Panc1 (cell line): ENCODE measurements around the gene SLC29A2. TPM values are rescaled to one million over a fixed set of nuclear protein-coding genes. Genes with fewer than 3 reads are reported as not detected.

ENCODE experiments used
- ATAC-seq: fragments of 200-7000 bp; cut with Tn5 transposase; 2 replicates; pipeline ENCODE4 v1.9.1; 2020; ENCODE audit warnings: mild to moderate bottlenecking, moderate library complexity
- BruUV-seq: library from RNA; stranded (reverse); fragments of 400-500 nt; replicated peaks from 2 replicates; lab custom pipeline; 2021; lab: Mats Ljungman, UMichigan
- CTCF ChIA-PET: fragments of 300-600 bp; sonication (Branson Sonifier 250); formaldehyde crosslinking; loops from one replicate; lab custom pipeline; 2022; ENCODE audit warnings: antibody characterized with exemption; lab: Charles Lee
- POLR2A ChIA-PET: fragments of 300-600 bp; sonication (Branson Sonifier 250); formaldehyde crosslinking; loops from one replicate; lab custom pipeline; 2022; ENCODE audit warnings: antibody characterized with exemption; lab: Charles Lee
- DNase-seq: peaks from one replicate; pipeline ENCODE4 v3.0.0-alpha.2; 2010; ENCODE audit warnings: low read depth, low spot score
- H3K27ac ChIP-seq: 2 replicates; pipeline ENCODE4 v1.5.1; 2011; ENCODE audit warnings: mild to moderate bottlenecking, low read length, inconsistent platforms
- H3K27me3 ChIP-seq: fragments of 200-500 bp; sonication (Bioruptor generic); 2 replicates; pipeline ENCODE4 v1.6.0; 2014; ENCODE audit warnings: low read length, inconsistent platforms; ENCODE audit not compliant: control insufficient read depth, insufficient read depth
- H3K36me3 ChIP-seq: fragments of 200-500 bp; sonication (Bioruptor generic); 2 replicates; pipeline ENCODE4 v1.5.1; 2014; ENCODE audit warnings: inconsistent platforms, mild to moderate bottlenecking, low read length, moderate library complexity; ENCODE audit not compliant: control insufficient read depth, insufficient read depth
- H3K4me1 ChIP-seq: 2 replicates; pipeline ENCODE4 v1.5.1; 2011; ENCODE audit warnings: inconsistent platforms, mild to moderate bottlenecking, low read length, moderate library complexity; ENCODE audit not compliant: control insufficient read depth, insufficient read depth
- H3K4me3 ChIP-seq, 2 experiments: 2 replicates each; pipeline ENCODE4 v1.5.1; 2011 to 2012; ENCODE audit warnings: low read depth in 2 of 2, low read length in 2 of 2, mild to moderate bottlenecking in 2 of 2, inconsistent platforms in 1 of 2, moderate library complexity in 1 of 2
- H3K9me3 ChIP-seq: fragments of 200-500 bp; sonication (Bioruptor generic); 2 replicates; pipeline ENCODE4 v1.5.1; 2014; ENCODE audit warnings: low read depth, mild to moderate bottlenecking, inconsistent platforms, low read length, moderate library complexity; ENCODE audit not compliant: control insufficient read depth, insufficient read depth
- POLR2AphosphoS5 ChIP-seq: IDR thresholded peaks from 2 replicates; pipeline ENCODE4 v1.6.1; 2012; ENCODE audit warnings: mild to moderate bottlenecking, low read depth, low read length, moderate library complexity
- REST ChIP-seq, 2 experiments: IDR thresholded peaks; 2 replicates each; pipeline ENCODE4 v1.6.1; 2011 to 2012; ENCODE audit warnings: low read depth in 2 of 2, control low read depth in 1 of 2, low read length in 1 of 2, mild to moderate bottlenecking in 1 of 2, moderate library complexity in 1 of 2; ENCODE audit not compliant: insufficient read depth in 1 of 2
- SIN3A ChIP-seq: IDR thresholded peaks from 2 replicates; pipeline ENCODE4 v1.6.1; 2012; ENCODE audit warnings: low read depth, mild to moderate bottlenecking, low read length, moderate library complexity, borderline replicate concordance; ENCODE audit not compliant: insufficient read depth
- TCF7L2 ChIP-seq: IDR thresholded peaks from 2 replicates; pipeline ENCODE4 v1.6.1; 2011; ENCODE audit warnings: mild to moderate bottlenecking, low read depth, low read length, inconsistent platforms
- in situ Hi-C: cut with HindIII; loops from 2 replicates; pipeline ENCODE4 v1.10.0; 2016; ENCODE audit warnings: low sequenced_read_pairs, low pct_unique_long_range_greater_than_20kb
- intact Hi-C: fragments of 100-400 bp; cut with micrococcal nuclease; formaldehyde crosslinking; loops from one replicate; pipeline ENCODE4 v1.10.0; 2022; ENCODE audit not compliant: unreplicated experiment
- total RNA-seq: library from RNA; stranded (reverse); gene quantifications from one replicate; pipeline ENCODE4 v1.2.1, GENCODE V29; 2021; ENCODE audit not compliant: unreplicated experiment

The SLC29A2 gene
- total RNA-seq, 1 experiment from 2014 or later: 28.3 TPM

- H3K27me3 ChIP-seq: peaks cover 22% of the 10 kb centered on the region
- in situ Hi-C loops (no loop called here), intact Hi-C loops (no loop called here)
- DNase-seq (no peak), ATAC-seq (no peak)
- ChIA-PET POLR2A (no interaction called here), CTCF (interaction anchor here (0.9 to 2.4 kb wide), 4 partner anchors 10 to 258 kb away, joined by 3 to 11 read pairs (median 4); no protein-coding TSS in a partner anchor)
- H3K27ac ChIP-seq: no peak within 1 kb of the TSS
- H3K36me3 ChIP-seq: no peaks in the 10 kb centered on the region
- H3K9me3 ChIP-seq: no peaks in the 10 kb centered on the region
- 0 out of 2 replicates have a peak, but pooled peaks cover 4% of the 10 kb centered on the region for H3K4me1 ChIP-seq
- no peak within 1 kb of the TSS for H3K4me3 ChIP-seq
- TF ChIP-seq REST (IDR thresholded peaks at IDR 0.05; ENCODE audit: insufficient read depth in 1 of 2, low read depth in 2 of 2, low read length in 1 of 2) (peak in 1 of 2 experiments; percentile 12; a peak in 1 of 4 replicates), SIN3A (no peak)
- no TSS peak for BruUV-seq
Measured at GRCh38 chr11:66420671-66421476, 49.3 kb upstream of the SLC29A2 start, which contains the start of gene NPAS4. TSS of gene NPAS4 (plus strand) at chr11:66421035. CDS start at chr11:66421180, 145 bp downstream.

DNA sequence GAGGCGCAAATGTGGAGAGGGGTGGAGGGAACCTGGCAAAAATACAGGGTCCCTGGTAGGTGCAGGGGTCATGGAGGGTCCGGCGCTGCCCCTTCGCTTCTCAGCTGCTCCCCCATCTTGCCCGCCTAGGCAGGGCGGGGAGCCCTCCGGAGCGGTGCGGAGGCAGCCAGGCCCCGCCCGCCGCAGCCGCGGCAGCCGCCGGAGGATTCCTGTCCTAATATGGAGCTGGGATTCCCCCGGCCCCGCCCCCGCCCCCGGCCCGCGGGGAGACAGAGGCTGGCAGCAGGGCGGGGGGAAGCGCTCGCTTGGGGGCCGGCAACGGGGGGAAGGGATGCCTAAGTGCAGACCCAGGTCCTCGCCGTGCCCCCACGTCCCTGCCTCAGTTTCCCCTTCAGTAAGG is 48.3 kb upstream of the SLC29A2 start:
- H3K4me3 ChIP-seq: no peak overlapping the region
- in situ Hi-C loops: no loop called here
- intact Hi-C loops: no loop called here
- POLR2A ChIA-PET: interaction anchor here (0.6 kb wide), 1 partner anchor 48 kb away, joined by 4 read pairs; no protein-coding TSS in a partner anchor
- H3K9me3 ChIP-seq: no peaks in the 10 kb centered on the region
- CTCF ChIA-PET: interaction anchor here (2.4 kb wide), 1 partner anchor 9 kb away, joined by 11 read pairs; no protein-coding TSS in a partner anchor
- no TSS peak for BruUV-seq
- 0 out of 2 replicates have a peak, but pooled peaks cover 4% of the 10 kb centered on the region for H3K4me1 ChIP-seq
- no peak for ATAC-seq
- H3K27ac ChIP-seq: no peak overlapping the region
- H3K27me3 ChIP-seq: peaks cover 27% of the 10 kb centered on the region
- no peaks in the 10 kb centered on the region for H3K36me3 ChIP-seq
- DNase-seq: no peak
- TF ChIP-seq TCF7L2: no peak
- TF ChIP-seq POLR2AphosphoS5: no peak
- TF ChIP-seq REST (IDR thresholded peaks at IDR 0.05; ENCODE audit: insufficient read depth in 1 of 2, low read depth in 2 of 2, low read length in 1 of 2): peak in 1 of 2 experiments; percentile 34; a peak in 1 of 4 replicates
